Measurements from ENCODE around the gene PSMA8.
A peak's percentile ranks its signal among the peaks of the same experiment; 100 is the strongest.
"Not testable (repeated sequence)": the region's sequence is repeated elsewhere in the genome, so short reads cannot be mapped to it uniquely, and the experiment has no call there.

PSMA8 gene

GRCh38 chr18:26176134-26176533 is 42.5 kb downstream of the PSMA8 start:
- no peak for DNase-seq (ENCODE audit: low read depth)

GRCh38 chr18:26181343-26181826 is 47.7 kb downstream of the PSMA8 start:
- no peak for DNase-seq (ENCODE audit: low read depth)

GRCh38 chr18:26183395-26184112 is 49.9 kb downstream of the PSMA8 start:
- no peak for DNase-seq (ENCODE audit: low read depth)

GRCh38 chr18:26185267-26185666 is 51.6 kb downstream of the PSMA8 start:
- DNase-seq (ENCODE audit: low read depth), result no peak

GRCh38 chr18:26190506-26190905 is 56.8 kb downstream of the PSMA8 start:
- no peak for DNase-seq (ENCODE audit: low read depth)

- no peak for DNase-seq (ENCODE audit: low read depth)
Measured at GRCh38 chr18:26192233-26192632, 58.6 kb downstream of the PSMA8 start.

- no peak for DNase-seq (ENCODE audit: low read depth)
Measured at GRCh38 chr18:26196605-26197004, 62.9 kb downstream of the PSMA8 start.

- DNase-seq (ENCODE audit: low read depth), result not testable (repeated sequence)
Measured at GRCh38 chr18:26202001-26202400, 68.3 kb downstream of the PSMA8 start.

GRCh38 chr18:26205318-26205717 is 71.6 kb downstream of the PSMA8 start:
- DNase-seq (ENCODE audit: low read depth), result no peak

- DNase-seq (ENCODE audit: low read depth), result no peak
Measured at GRCh38 chr18:26206488-26206887, 72.8 kb downstream of the PSMA8 start.

GRCh38 chr18:26207937-26208336 is 74.3 kb downstream of the PSMA8 start:
- peak; percentile 9 for DNase-seq (ENCODE audit: low read depth)

- no peak for DNase-seq (ENCODE audit: low read depth)
Measured at GRCh38 chr18:26208977-26209376, 75.3 kb downstream of the PSMA8 start.

GRCh38 chr18:26210147-26210546 is 76.5 kb downstream of the PSMA8 start:
- no peak for DNase-seq (ENCODE audit: low read depth)

GRCh38 chr18:26215247-26215970 is 81.7 kb downstream of the PSMA8 start:
- no peak for DNase-seq (ENCODE audit: low read depth)

GRCh38 chr18:26225022-26225693 is 91.5 kb downstream of the PSMA8 start:
- no peak for DNase-seq (ENCODE audit: low read depth)

- DNase-seq (ENCODE audit: low read depth), result no peak
Measured at GRCh38 chr18:26225915-26226228, 92.2 kb downstream of the PSMA8 start.

- DNase-seq (ENCODE audit: low read depth), result peak; percentile 91
Measured at GRCh38 chr18:26226229-26227050, 92.8 kb downstream of the PSMA8 start, which contains the start of gene TAF4B. TAF4B (plus strand) TSS chr18:26226445; CDS start chr18:26226934, 489 bp downstream.

- DNase-seq (ENCODE audit: low read depth), result peak; percentile 8
Measured at GRCh38 chr18:26227051-26227670, 93.5 kb downstream of the PSMA8 start.

GRCh38 chr18:26228562-26229260 is 95.0 kb downstream of the PSMA8 start:
- DNase-seq (ENCODE audit: low read depth), result peak; percentile 15

GRCh38 chr18:26230497-26230896 is 96.8 kb downstream of the PSMA8 start:
- DNase-seq (ENCODE audit: low read depth), result no peak

- DNase-seq (ENCODE audit: low read depth), result no peak
Measured at GRCh38 chr18:26233208-26233607, 99.5 kb downstream of the PSMA8 start.
